Activated CD8-positive, alpha-beta T cell treated with anti-CD3 and anti-CD28 coated beads for 36 hours (primary cell): ENCODE results near the gene CHRM2. TPM values are rescaled to one million over a fixed set of nuclear protein-coding genes. Genes with fewer than 3 reads are reported as not detected.

Experiments used
- ATAC-seq: fragments of 200-7000 bp; cut with Tn5 transposase; one replicate; pipeline ENCODE4 v1.10.0; 2021; ENCODE audit warnings: mild to moderate bottlenecking, moderate library complexity
- CTCF ChIA-PET: fragments of 350-600 bp; sonication (Branson Sonifier 250); formaldehyde crosslinking; loops from one replicate; lab custom pipeline; 2021; ENCODE audit warnings: antibody characterized with exemption; lab: Charles Lee
- POLR2A ChIA-PET: fragments of 350-600 bp; sonication (Branson Sonifier 250); formaldehyde crosslinking; loops from one replicate; lab custom pipeline; 2021; ENCODE audit warnings: antibody characterized with exemption; lab: Charles Lee
- DNase-seq: peaks from one replicate; pipeline ENCODE4 v3.0.0-alpha.2; 2020
- H3K27ac Mint-ChIP-seq: one replicate; pipeline ENCODE4 v1.8.0; 2021; ENCODE audit warnings: mild to moderate bottlenecking, mixed read lengths
- H3K27me3 Mint-ChIP-seq: one replicate; pipeline ENCODE4 v1.8.0; 2021; ENCODE audit warnings: mixed read lengths
- H3K36me3 Mint-ChIP-seq: one replicate; pipeline ENCODE4 v1.8.0; 2021; ENCODE audit warnings: low read depth, mixed read lengths
- H3K4me1 Mint-ChIP-seq: one replicate; pipeline ENCODE4 v1.8.0; 2021; ENCODE audit warnings: low read depth, mixed read lengths
- H3K4me3 Mint-ChIP-seq: one replicate; pipeline ENCODE4 v1.8.0; 2021; ENCODE audit warnings: mild to moderate bottlenecking, moderate library complexity, mixed read lengths
- H3K9me3 Mint-ChIP-seq: one replicate; pipeline ENCODE4 v1.8.0; 2021; ENCODE audit warnings: mixed read lengths
- CTCF ChIP-seq: fragments of 200-600 bp; IDR thresholded peaks from one replicate; pipeline ENCODE4 v1.8.0; 2022; ENCODE audit warnings: antibody characterized with exemption, mild to moderate bottlenecking
- intact Hi-C: fragments of 100-400 bp; cut with micrococcal nuclease; formaldehyde crosslinking; loops from one replicate; pipeline ENCODE4 v1.10.0; 2022
- total RNA-seq, 2 experiments: library from RNA; stranded (reverse); gene quantifications; one replicate each; pipeline ENCODE4 v1.2.3, GENCODE V29; 2021

Gene CHRM2
- total RNA-seq, 2 experiments from 2014 or later = not detected

- H3K4me1 Mint-ChIP-seq = no peaks in the 10 kb centered on the region
- POLR2A ChIA-PET = interaction anchor here (0.5 kb wide), 1 partner anchor 718 kb away, joined by 3 read pairs; no protein-coding TSS in a partner anchor
- no peak overlapping the region for H3K27ac Mint-ChIP-seq
- intact Hi-C loops = no loop called here
- ATAC-seq (no peak), DNase-seq (no peak)
- CTCF ChIA-PET = no interaction called here
- no peak overlapping the region for H3K4me3 Mint-ChIP-seq
- no peak for TF ChIP-seq CTCF
- no peaks in the 10 kb centered on the region for H3K9me3 Mint-ChIP-seq
- H3K27me3 Mint-ChIP-seq = no peaks in the 10 kb centered on the region
- no peaks in the 10 kb centered on the region for H3K36me3 Mint-ChIP-seq
Observed at GRCh38 chr7:136911344-136911743, 42.9 kb downstream of the CHRM2 start.

GRCh38 chr7:136912339-136912738 is 43.9 kb downstream of the CHRM2 start:
- Mint-ChIP-seq H3K4me3 (no peak overlapping the region), H3K4me1 (no peaks in the 10 kb centered on the region), H3K36me3 (no peaks in the 10 kb centered on the region), H3K9me3 (no peaks in the 10 kb centered on the region), H3K27me3 (no peaks in the 10 kb centered on the region), H3K27ac (no peak overlapping the region)
- CTCF ChIA-PET = no interaction called here
- POLR2A ChIA-PET = no interaction called here
- no peak for TF ChIP-seq CTCF
- intact Hi-C loops = no loop called here
- ATAC-seq (no peak), DNase-seq (no peak)

GRCh38 chr7:136914016-136914415 is 45.6 kb downstream of the CHRM2 start:
- Mint-ChIP-seq H3K4me1 (no peaks in the 10 kb centered on the region), H3K4me3 (no peak overlapping the region), H3K9me3 (no peaks in the 10 kb centered on the region), H3K36me3 (no peaks in the 10 kb centered on the region), H3K27me3 (no peaks in the 10 kb centered on the region), H3K27ac (no peak overlapping the region)
- DNase-seq (no peak), ATAC-seq (no peak)
- ChIA-PET CTCF (no interaction called here), POLR2A (no interaction called here)
- no peak for TF ChIP-seq CTCF
- intact Hi-C loops = no loop called here

- POLR2A ChIA-PET = no interaction called here
- ATAC-seq (no peak), DNase-seq (no peak)
- intact Hi-C loops = no loop called here
- H3K4me3 Mint-ChIP-seq = no peak overlapping the region
- no peak for TF ChIP-seq CTCF
- H3K4me1 Mint-ChIP-seq = no peaks in the 10 kb centered on the region
- H3K9me3 Mint-ChIP-seq = peaks cover 4% of the 10 kb centered on the region
- CTCF ChIA-PET = no interaction called here
- no peaks in the 10 kb centered on the region for H3K36me3 Mint-ChIP-seq
- no peaks in the 10 kb centered on the region for H3K27me3 Mint-ChIP-seq
- H3K27ac Mint-ChIP-seq = no peak overlapping the region
Observed at GRCh38 chr7:136919820-136920219, 51.4 kb downstream of the CHRM2 start.

- TF ChIP-seq CTCF = no peak
Observed at GRCh38 chr7:136923111-136923667, 54.7 kb downstream of the CHRM2 start.

More at GRCh38 chr7:136923111-136923667, 54.7 kb downstream of the CHRM2 start:
- intact Hi-C loops = no loop called here
- H3K27ac Mint-ChIP-seq = no peak overlapping the region
- H3K9me3 Mint-ChIP-seq = peaks cover 4% of the 10 kb centered on the region
- ATAC-seq (no peak), DNase-seq (no peak)
- H3K4me3 Mint-ChIP-seq = no peak overlapping the region
- H3K36me3 Mint-ChIP-seq = no peaks in the 10 kb centered on the region
- ChIA-PET POLR2A (no interaction called here), CTCF (no interaction called here)
- H3K4me1 Mint-ChIP-seq = no peaks in the 10 kb centered on the region
- H3K27me3 Mint-ChIP-seq = no peaks in the 10 kb centered on the region
